ENCODE data around the gene CEP170B. TPM values are rescaled to one million over a fixed set of nuclear protein-coding genes. Genes with fewer than 3 reads are reported as not detected.
"Not testable (repeated sequence)": the region's sequence is repeated elsewhere in the genome, so short reads cannot be mapped to it uniquely, and the experiment has no call there.

The CEP170B gene
- total and polyA plus RNA-seq, 2 donors: 0.90 to 8.3 TPM

- H3K4me1 ChIP-seq (ENCODE audit: control insufficient read depth in 2 of 2, insufficient read depth in 2 of 2, low read length in 2 of 2): no peaks in the 10 kb centered on the region
- H3K36me3 ChIP-seq (ENCODE audit: control insufficient read depth in 2 of 2, insufficient read depth in 2 of 2, low read length in 1 of 2): no peaks in the 10 kb centered on the region
- H3K9me3 ChIP-seq (ENCODE audit: control insufficient read depth in 2 of 2, insufficient read depth in 1 of 2, low read length in 1 of 2): no peaks in the 10 kb centered on the region
- no peak overlapping the region for H3K4me3 ChIP-seq (ENCODE audit: low read length in 2 of 2)
- 96% methylated on average over 33 of the region's 33 CpGs for WGBS
- DNase-seq (ENCODE audit: low read depth in 6 of 9, low spot score in 9 of 9): no peak
- H3K27me3 ChIP-seq (ENCODE audit: control insufficient read depth in 2 of 2, insufficient read depth in 1 of 2, low read length in 1 of 2): no peaks in the 10 kb centered on the region
- H3K27ac ChIP-seq (ENCODE audit: low read depth in 1 of 2, low read length in 1 of 2): no peak overlapping the region
Measured at GRCh38 chr14:104887623-104888488, 22.8 kb downstream of the CEP170B start.

- Histone ChIP-seq H3K27ac (ENCODE audit: low read depth in 1 of 2, low read length in 1 of 2) (no peak overlapping the region), H3K4me3 (ENCODE audit: low read length in 2 of 2) (no peak overlapping the region), H3K9me3 (ENCODE audit: control insufficient read depth in 2 of 2, insufficient read depth in 1 of 2, low read length in 1 of 2) (no peaks in the 10 kb centered on the region), H3K36me3 (ENCODE audit: control insufficient read depth in 2 of 2, insufficient read depth in 2 of 2, low read length in 1 of 2) (no peaks in the 10 kb centered on the region), H3K4me1 (ENCODE audit: control insufficient read depth in 2 of 2, insufficient read depth in 2 of 2, low read length in 2 of 2) (no peaks in the 10 kb centered on the region), H3K27me3 (ENCODE audit: control insufficient read depth in 2 of 2, insufficient read depth in 1 of 2, low read length in 1 of 2) (no peaks in the 10 kb centered on the region)
- no peak for DNase-seq (ENCODE audit: low read depth in 6 of 9, low spot score in 9 of 9)
- WGBS: 96% methylated on average over 26 of the region's 26 CpGs
Measured at GRCh38 chr14:104888489-104889374, 23.7 kb downstream of the CEP170B start.

GRCh38 chr14:104889375-104889757 lies 24.3 kb downstream of the CEP170B start:
- H3K27ac ChIP-seq (ENCODE audit: low read depth in 1 of 2, low read length in 1 of 2): no peak overlapping the region
- DNase-seq (ENCODE audit: low read depth in 6 of 9, low spot score in 9 of 9): no peak
- H3K27me3 ChIP-seq (ENCODE audit: control insufficient read depth in 2 of 2, insufficient read depth in 1 of 2, low read length in 1 of 2): no peaks in the 10 kb centered on the region
- WGBS: 95% methylated on average over 23 of the region's 23 CpGs
- no peaks in the 10 kb centered on the region for H3K9me3 ChIP-seq (ENCODE audit: control insufficient read depth in 2 of 2, insufficient read depth in 1 of 2, low read length in 1 of 2)
- H3K4me3 ChIP-seq (ENCODE audit: low read length in 2 of 2): no peak overlapping the region
- no peaks in the 10 kb centered on the region for H3K4me1 ChIP-seq (ENCODE audit: control insufficient read depth in 2 of 2, insufficient read depth in 2 of 2, low read length in 2 of 2)
- H3K36me3 ChIP-seq (ENCODE audit: control insufficient read depth in 2 of 2, insufficient read depth in 2 of 2, low read length in 1 of 2): no peaks in the 10 kb centered on the region

- H3K36me3 ChIP-seq (ENCODE audit: control insufficient read depth in 2 of 2, insufficient read depth in 2 of 2, low read length in 1 of 2); H3K4me3 ChIP-seq (ENCODE audit: low read length in 2 of 2); H3K27ac ChIP-seq (ENCODE audit: low read depth in 1 of 2, low read length in 1 of 2); H3K4me1 ChIP-seq (ENCODE audit: control insufficient read depth in 2 of 2, insufficient read depth in 2 of 2, low read length in 2 of 2); DNase-seq (ENCODE audit: low read depth in 6 of 9, low spot score in 9 of 9); H3K27me3 ChIP-seq (ENCODE audit: control insufficient read depth in 2 of 2, insufficient read depth in 1 of 2, low read length in 1 of 2); H3K9me3 ChIP-seq (ENCODE audit: control insufficient read depth in 2 of 2, insufficient read depth in 1 of 2, low read length in 1 of 2): not testable (repeated sequence)
Measured at GRCh38 chr14:104890292-104890691, 25.2 kb downstream of the CEP170B start.

GRCh38 chr14:104891121-104891551 lies 26.1 kb downstream of the CEP170B start:
- no peaks in the 10 kb centered on the region for H3K27me3 ChIP-seq (ENCODE audit: control insufficient read depth in 2 of 2, insufficient read depth in 1 of 2, low read length in 1 of 2)
- no peaks in the 10 kb centered on the region for H3K9me3 ChIP-seq (ENCODE audit: control insufficient read depth in 2 of 2, insufficient read depth in 1 of 2, low read length in 1 of 2)
- H3K36me3 ChIP-seq (ENCODE audit: control insufficient read depth in 2 of 2, insufficient read depth in 2 of 2, low read length in 1 of 2): no peaks in the 10 kb centered on the region
- WGBS: 98% methylated on average over 4 of the region's 4 CpGs
- H3K4me3 ChIP-seq (ENCODE audit: low read length in 2 of 2): no peak overlapping the region
- no peaks in the 10 kb centered on the region for H3K4me1 ChIP-seq (ENCODE audit: control insufficient read depth in 2 of 2, insufficient read depth in 2 of 2, low read length in 2 of 2)
- no peak overlapping the region for H3K27ac ChIP-seq (ENCODE audit: low read depth in 1 of 2, low read length in 1 of 2)
- no peak for DNase-seq (ENCODE audit: low read depth in 6 of 9, low spot score in 9 of 9)

- Histone ChIP-seq H3K9me3 (ENCODE audit: control insufficient read depth in 2 of 2, insufficient read depth in 1 of 2, low read length in 1 of 2) (no peaks in the 10 kb centered on the region), H3K27ac (ENCODE audit: low read depth in 1 of 2, low read length in 1 of 2) (no peak overlapping the region), H3K36me3 (ENCODE audit: control insufficient read depth in 2 of 2, insufficient read depth in 2 of 2, low read length in 1 of 2) (no peaks in the 10 kb centered on the region), H3K4me1 (ENCODE audit: control insufficient read depth in 2 of 2, insufficient read depth in 2 of 2, low read length in 2 of 2) (no peaks in the 10 kb centered on the region), H3K4me3 (ENCODE audit: low read length in 2 of 2) (no peak overlapping the region), H3K27me3 (ENCODE audit: control insufficient read depth in 2 of 2, insufficient read depth in 1 of 2, low read length in 1 of 2) (no peaks in the 10 kb centered on the region)
- DNase-seq (ENCODE audit: low read depth in 6 of 9, low spot score in 9 of 9): no peak
- 89% methylated on average over 13 of the region's 13 CpGs for WGBS
Measured at GRCh38 chr14:104891664-104892530, 26.8 kb downstream of the CEP170B start.

- DNase-seq (ENCODE audit: low read depth in 6 of 9, low spot score in 9 of 9): no peak
- Histone ChIP-seq H3K36me3 (ENCODE audit: control insufficient read depth in 2 of 2, insufficient read depth in 2 of 2, low read length in 1 of 2) (no peaks in the 10 kb centered on the region), H3K4me1 (ENCODE audit: control insufficient read depth in 2 of 2, insufficient read depth in 2 of 2, low read length in 2 of 2) (no peaks in the 10 kb centered on the region), H3K27ac (ENCODE audit: low read depth in 1 of 2, low read length in 1 of 2) (no peak overlapping the region), H3K27me3 (ENCODE audit: control insufficient read depth in 2 of 2, insufficient read depth in 1 of 2, low read length in 1 of 2) (no peaks in the 10 kb centered on the region), H3K9me3 (ENCODE audit: control insufficient read depth in 2 of 2, insufficient read depth in 1 of 2, low read length in 1 of 2) (no peaks in the 10 kb centered on the region), H3K4me3 (ENCODE audit: low read length in 2 of 2) (no peak overlapping the region)
- 74% methylated on average over 31 of the region's 31 CpGs for WGBS
Measured at GRCh38 chr14:104892531-104893434, 27.7 kb downstream of the CEP170B start.

Measured in thymus (tissue), 11 donors.